HG02973 (cell line): ENCODE measurements around the gene NEDD1.

Source experiments
- ATAC-seq: cut with Tn5 transposase; IDR thresholded peaks from one replicate; pipeline ENCODE4 v1.9.1; 2021; ENCODE audit warnings: moderate library complexity; ENCODE audit not compliant: unreplicated experiment

Gene NEDD1

GRCh38 chr12:96901175-96901574 lies 5.9 kb upstream of the NEDD1 start:
- ATAC-seq, result no peak

GRCh38 chr12:96902076-96902475 lies 5.0 kb upstream of the NEDD1 start:
- ATAC-seq, result no peak

- no peak for ATAC-seq
Measured at GRCh38 chr12:96906498-96906848, 584 bp upstream of the NEDD1 start.

GRCh38 chr12:96907671-96908422 lies 790 bp downstream of the NEDD1 start:
- peak; percentile 32 for ATAC-seq

GRCh38 chr12:96908423-96908675 lies 1.3 kb downstream of the NEDD1 start:
- ATAC-seq, result no peak

- ATAC-seq, result no peak
Measured at GRCh38 chr12:96912261-96912660, 5.2 kb downstream of the NEDD1 start.

- no peak for ATAC-seq
Measured at GRCh38 chr12:96912943-96913342, 5.9 kb downstream of the NEDD1 start.

- ATAC-seq, result no peak
Measured at GRCh38 chr12:96919510-96920210, 12.6 kb downstream of the NEDD1 start.

- ATAC-seq, result no peak
Measured at GRCh38 chr12:96948782-96949181, 41.7 kb downstream of the NEDD1 start.

- no peak for ATAC-seq
Measured at GRCh38 chr12:96979532-96979931, 72.5 kb downstream of the NEDD1 start.

GRCh38 chr12:96980991-96981414 lies 73.9 kb downstream of the NEDD1 start:
- no peak for ATAC-seq

- no peak for ATAC-seq
Measured at GRCh38 chr12:96981911-96982310, 74.9 kb downstream of the NEDD1 start.

GRCh38 chr12:96982671-96983070 lies 75.6 kb downstream of the NEDD1 start:
- no peak for ATAC-seq

GRCh38 chr12:96985515-96986362 lies 78.7 kb downstream of the NEDD1 start:
- ATAC-seq, result peak; percentile 91

GRCh38 chr12:96986883-96987523 lies 79.9 kb downstream of the NEDD1 start:
- ATAC-seq, result no peak

GRCh38 chr12:96988919-96989318 lies 81.9 kb downstream of the NEDD1 start:
- no peak for ATAC-seq

GRCh38 chr12:96989916-96990315 lies 82.9 kb downstream of the NEDD1 start:
- no peak for ATAC-seq

- peak; percentile 55 for ATAC-seq
Measured at GRCh38 chr12:96994900-96995299, 87.8 kb downstream of the NEDD1 start.

GRCh38 chr12:96995861-96996260 lies 88.8 kb downstream of the NEDD1 start:
- no peak for ATAC-seq

GRCh38 chr12:96997797-96998484 lies 90.9 kb downstream of the NEDD1 start:
- no peak for ATAC-seq

- ATAC-seq, result no peak
Measured at GRCh38 chr12:97003276-97003675, 96.2 kb downstream of the NEDD1 start.
